HL-60 (cell line): ENCODE measurements around the gene TTC33.

Experiments used
- DNase-seq, 2 experiments: peaks; one replicate each; pipeline ENCODE4 v3.0.0-alpha.2; 2010 to 2020; ENCODE audit warnings: low read depth in 1 of 2, low spot score in 1 of 2
- H3K27ac ChIP-seq: fragments of 250-450 bp; sonication (Bioruptor Pico); replicated peaks from 2 replicates; pipeline ENCODE4 v1.5.1; 2020; ENCODE audit warnings: mild to moderate bottlenecking, moderate library complexity
- H3K27me3 ChIP-seq: fragments of 250-450 bp; sonication (Bioruptor Pico); 2 replicates; pipeline ENCODE4 v1.5.1; 2021; ENCODE audit warnings: mild to moderate bottlenecking, moderate library complexity; ENCODE audit not compliant: insufficient read depth, poor library complexity, severe bottlenecking
- H3K4me3 ChIP-seq: replicated peaks from 2 replicates; pipeline ENCODE4 v1.5.1; 2011; ENCODE audit warnings: mild to moderate bottlenecking, control low read depth, low read length; ENCODE audit not compliant: insufficient read depth
- GABPA ChIP-seq: IDR thresholded peaks from 2 replicates; pipeline ENCODE4 v1.6.1; 2012; ENCODE audit warnings: low read depth
- POLR2AphosphoS5 ChIP-seq: IDR thresholded peaks from 2 replicates; pipeline ENCODE4 v1.6.1; 2012; ENCODE audit warnings: low read depth
- SPI1 ChIP-seq: IDR thresholded peaks from 2 replicates; pipeline ENCODE4 v1.6.1; 2012; ENCODE audit warnings: low read depth, mild to moderate bottlenecking, borderline replicate concordance
- TF ChIP-seq, protein P1 (sequence below): IDR thresholded peaks from 2 replicates; pipeline ENCODE4 v1.6.1; 2012; ENCODE audit warnings: low read depth; ENCODE audit not compliant: insufficient replicate concordance
- TF ChIP-seq, protein P2 (sequence below): IDR thresholded peaks from one replicate; pipeline ENCODE4 v1.5.1; 2011; ENCODE audit warnings: low read length, control low read depth, inconsistent platforms; ENCODE audit not compliant: insufficient read depth

Gene TTC33

DNA sequence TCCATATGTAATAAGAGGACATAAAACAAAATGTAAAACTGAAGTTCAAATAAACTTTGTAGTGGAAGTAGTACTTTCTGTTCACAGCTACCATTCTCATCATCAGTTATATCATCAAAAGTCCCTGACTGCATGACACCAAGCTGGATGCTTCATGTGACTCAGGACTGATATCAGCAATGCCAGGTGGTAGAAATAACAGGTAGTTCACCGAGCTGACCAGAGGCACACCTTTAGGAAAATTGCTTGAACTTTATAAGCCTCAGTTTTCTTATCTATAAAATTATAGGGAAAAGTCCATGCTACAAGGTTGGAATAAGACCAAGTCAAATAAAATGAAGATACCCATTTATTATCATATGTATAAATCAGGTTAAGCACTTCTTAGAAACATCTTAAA is 200.9 kb downstream of the TTC33 start:
- Histone ChIP-seq H3K4me3 (no peak overlapping the region), H3K27ac (no peak overlapping the region), H3K27me3 (no peaks in the 10 kb centered on the region)
- TF ChIP-seq POLR2AphosphoS5, result no peak
- DNase-seq, result no peak

DNA sequence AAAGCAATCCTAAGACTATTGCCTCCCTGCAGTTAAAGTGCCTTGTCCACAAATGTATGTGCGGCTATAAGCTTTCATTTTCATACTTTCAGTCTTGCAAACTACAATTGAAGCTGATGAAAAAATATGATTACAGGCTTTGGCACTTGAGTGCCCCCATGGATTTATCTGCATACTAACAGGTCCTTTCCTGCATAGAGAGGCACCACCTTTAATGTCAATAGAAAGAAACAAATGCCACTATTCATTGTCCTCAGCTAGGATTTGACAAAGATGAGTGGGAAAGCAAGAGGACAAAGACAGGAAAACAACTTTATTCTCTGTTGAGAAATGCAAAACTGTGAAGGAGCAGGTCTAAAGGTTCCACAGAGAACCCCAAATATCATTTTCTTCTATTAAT is 201.7 kb downstream of the TTC33 start:
- no peak for DNase-seq
- no peak overlapping the region for H3K27ac ChIP-seq
- TF ChIP-seq, protein P1, sequence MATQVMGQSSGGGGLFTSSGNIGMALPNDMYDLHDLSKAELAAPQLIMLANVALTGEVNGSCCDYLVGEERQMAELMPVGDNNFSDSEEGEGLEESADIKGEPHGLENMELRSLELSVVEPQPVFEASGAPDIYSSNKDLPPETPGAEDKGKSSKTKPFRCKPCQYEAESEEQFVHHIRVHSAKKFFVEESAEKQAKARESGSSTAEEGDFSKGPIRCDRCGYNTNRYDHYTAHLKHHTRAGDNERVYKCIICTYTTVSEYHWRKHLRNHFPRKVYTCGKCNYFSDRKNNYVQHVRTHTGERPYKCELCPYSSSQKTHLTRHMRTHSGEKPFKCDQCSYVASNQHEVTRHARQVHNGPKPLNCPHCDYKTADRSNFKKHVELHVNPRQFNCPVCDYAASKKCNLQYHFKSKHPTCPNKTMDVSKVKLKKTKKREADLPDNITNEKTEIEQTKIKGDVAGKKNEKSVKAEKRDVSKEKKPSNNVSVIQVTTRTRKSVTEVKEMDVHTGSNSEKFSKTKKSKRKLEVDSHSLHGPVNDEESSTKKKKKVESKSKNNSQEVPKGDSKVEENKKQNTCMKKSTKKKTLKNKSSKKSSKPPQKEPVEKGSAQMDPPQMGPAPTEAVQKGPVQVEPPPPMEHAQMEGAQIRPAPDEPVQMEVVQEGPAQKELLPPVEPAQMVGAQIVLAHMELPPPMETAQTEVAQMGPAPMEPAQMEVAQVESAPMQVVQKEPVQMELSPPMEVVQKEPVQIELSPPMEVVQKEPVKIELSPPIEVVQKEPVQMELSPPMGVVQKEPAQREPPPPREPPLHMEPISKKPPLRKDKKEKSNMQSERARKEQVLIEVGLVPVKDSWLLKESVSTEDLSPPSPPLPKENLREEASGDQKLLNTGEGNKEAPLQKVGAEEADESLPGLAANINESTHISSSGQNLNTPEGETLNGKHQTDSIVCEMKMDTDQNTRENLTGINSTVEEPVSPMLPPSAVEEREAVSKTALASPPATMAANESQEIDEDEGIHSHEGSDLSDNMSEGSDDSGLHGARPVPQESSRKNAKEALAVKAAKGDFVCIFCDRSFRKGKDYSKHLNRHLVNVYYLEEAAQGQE, result no peak
- TF ChIP-seq, protein P2, sequence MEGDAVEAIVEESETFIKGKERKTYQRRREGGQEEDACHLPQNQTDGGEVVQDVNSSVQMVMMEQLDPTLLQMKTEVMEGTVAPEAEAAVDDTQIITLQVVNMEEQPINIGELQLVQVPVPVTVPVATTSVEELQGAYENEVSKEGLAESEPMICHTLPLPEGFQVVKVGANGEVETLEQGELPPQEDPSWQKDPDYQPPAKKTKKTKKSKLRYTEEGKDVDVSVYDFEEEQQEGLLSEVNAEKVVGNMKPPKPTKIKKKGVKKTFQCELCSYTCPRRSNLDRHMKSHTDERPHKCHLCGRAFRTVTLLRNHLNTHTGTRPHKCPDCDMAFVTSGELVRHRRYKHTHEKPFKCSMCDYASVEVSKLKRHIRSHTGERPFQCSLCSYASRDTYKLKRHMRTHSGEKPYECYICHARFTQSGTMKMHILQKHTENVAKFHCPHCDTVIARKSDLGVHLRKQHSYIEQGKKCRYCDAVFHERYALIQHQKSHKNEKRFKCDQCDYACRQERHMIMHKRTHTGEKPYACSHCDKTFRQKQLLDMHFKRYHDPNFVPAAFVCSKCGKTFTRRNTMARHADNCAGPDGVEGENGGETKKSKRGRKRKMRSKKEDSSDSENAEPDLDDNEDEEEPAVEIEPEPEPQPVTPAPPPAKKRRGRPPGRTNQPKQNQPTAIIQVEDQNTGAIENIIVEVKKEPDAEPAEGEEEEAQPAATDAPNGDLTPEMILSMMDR, result no peak
- TF ChIP-seq POLR2AphosphoS5 (no peak), SPI1 (no peak), GABPA (no peak)
- no peak overlapping the region for H3K4me3 ChIP-seq
- no peaks in the 10 kb centered on the region for H3K27me3 ChIP-seq

DNA sequence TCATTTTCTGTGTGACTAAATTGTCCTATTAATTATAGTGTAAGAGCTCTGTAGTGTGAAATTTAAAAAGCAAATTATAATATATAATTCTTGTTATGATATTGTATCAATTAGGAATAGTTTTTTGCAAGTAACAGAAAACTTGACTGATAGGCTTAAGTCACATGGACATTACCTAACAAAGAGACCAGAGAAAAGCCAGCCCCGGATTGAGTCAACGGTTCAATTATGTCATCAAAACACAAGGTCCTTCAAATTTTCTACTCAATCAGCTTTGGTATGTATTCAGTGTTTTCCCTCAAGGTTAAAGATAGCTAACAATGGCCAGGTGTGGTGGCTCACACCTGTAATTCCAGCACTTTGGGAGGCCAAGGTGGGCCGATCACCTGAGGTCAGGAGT is 202.8 kb downstream of the TTC33 start:
- no peak for DNase-seq
- no peak for TF ChIP-seq POLR2AphosphoS5
- TF ChIP-seq, protein P2, result no peak
- TF ChIP-seq GABPA, result no peak
- TF ChIP-seq, protein P1, result no peak
- no peak for TF ChIP-seq SPI1
- H3K4me3 ChIP-seq, result no peak overlapping the region
- no peaks in the 10 kb centered on the region for H3K27me3 ChIP-seq
- H3K27ac ChIP-seq, result no peak overlapping the region

DNA sequence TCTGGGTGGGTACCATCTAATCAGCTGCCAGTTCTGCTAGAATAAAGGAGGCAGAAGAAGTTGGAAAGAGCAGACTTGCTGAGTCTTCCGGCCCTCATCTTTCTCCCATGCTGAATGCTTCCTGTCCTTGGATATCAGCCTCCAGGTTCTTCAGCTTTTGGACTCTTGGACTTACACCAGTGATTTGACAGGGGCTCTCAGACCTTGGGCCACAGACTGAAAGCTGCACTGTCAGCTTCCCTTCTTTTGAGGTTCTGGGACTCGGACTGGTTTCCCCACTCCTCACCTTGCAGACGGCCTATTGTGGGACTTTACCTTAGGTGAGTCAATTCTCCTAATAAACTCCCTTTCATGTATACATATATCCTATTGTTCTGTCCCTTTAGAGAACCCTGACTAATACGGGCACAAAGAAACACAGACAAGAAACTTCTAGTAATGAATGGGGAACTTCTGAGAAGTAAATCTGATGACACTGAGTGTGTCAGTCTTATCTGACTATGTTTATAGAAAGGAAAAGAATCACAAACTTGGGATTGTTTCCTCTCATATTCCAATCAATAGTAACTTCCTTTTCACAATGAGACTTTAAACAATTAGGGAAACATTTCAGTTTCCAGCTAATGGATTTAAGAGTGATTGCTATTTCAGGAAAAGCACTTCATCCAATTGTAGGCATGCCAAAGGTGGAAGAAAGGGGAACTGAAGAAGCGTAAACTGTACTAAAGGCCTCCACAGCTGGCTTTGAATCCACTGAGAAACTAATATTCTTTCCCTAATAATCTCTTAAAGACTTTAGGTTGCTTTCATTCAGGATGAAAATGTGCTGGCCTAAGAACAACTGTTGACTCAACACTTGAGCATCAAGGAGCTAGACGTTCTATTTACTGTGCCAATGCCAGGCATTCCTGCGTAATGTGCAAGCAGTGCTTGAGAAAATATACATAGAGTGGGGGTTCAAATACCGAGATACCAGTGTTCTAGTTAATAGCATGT is 204.0 kb downstream of the TTC33 start:
- no peaks in the 10 kb centered on the region for H3K27me3 ChIP-seq
- H3K27ac ChIP-seq, result no peak overlapping the region
- DNase-seq, result no peak
- no peak for TF ChIP-seq POLR2AphosphoS5
- no peak for TF ChIP-seq GABPA
- TF ChIP-seq, protein P1, result no peak
- TF ChIP-seq SPI1, result no peak
- TF ChIP-seq, protein P2, result no peak
- H3K4me3 ChIP-seq, result no peak overlapping the region
